Astrocyte (in vitro differentiated cells and primary cell): Measurements from ENCODE around the gene SUPT3H. TPM values are rescaled to one million over a fixed set of nuclear protein-coding genes. Genes with fewer than 3 reads are reported as not detected.

Experiments
- DNase-seq: peaks from one replicate; pipeline ENCODE4 v3.0.0-alpha.2; 2010; ENCODE audit warnings: low read depth
- FAIRE-seq: peaks from 2 replicates; lab custom pipeline; 2011; peaks lifted over from hg19 to GRCh38; lab: Jason Lieb, UNC
- H2AFZ ChIP-seq: 2 replicates; pipeline ENCODE4 v1.6.0; 2012; ENCODE audit warnings: low read depth, low read length, inconsistent platforms
- H3K27ac ChIP-seq: 2 replicates; pipeline ENCODE4 v1.5.1; 2011; ENCODE audit warnings: low read depth, low read length, inconsistent platforms
- H3K27me3 ChIP-seq: 2 replicates; pipeline ENCODE4 v1.6.0; 2011; ENCODE audit warnings: low read length, inconsistent platforms; ENCODE audit not compliant: insufficient read depth
- H3K36me3 ChIP-seq: 2 replicates; pipeline ENCODE4 v1.5.1; 2011; ENCODE audit warnings: low read length, inconsistent platforms; ENCODE audit not compliant: insufficient read depth
- H3K4me1 ChIP-seq: 2 replicates; pipeline ENCODE4 v1.5.1; 2011; ENCODE audit warnings: low read length, inconsistent platforms; ENCODE audit not compliant: insufficient read depth
- H3K4me2 ChIP-seq: 2 replicates; pipeline ENCODE4 v1.6.0; 2012; ENCODE audit warnings: low read length, inconsistent platforms
- H3K4me3 ChIP-seq: 2 replicates; pipeline ENCODE4 v1.5.1; 2011; ENCODE audit warnings: low read depth, mild to moderate bottlenecking, low read length, inconsistent platforms; ENCODE audit not compliant: insufficient read depth
- H3K79me2 ChIP-seq: 2 replicates; pipeline ENCODE4 v1.6.0; 2012; ENCODE audit warnings: mild to moderate bottlenecking, low read length, inconsistent platforms; ENCODE audit not compliant: insufficient read depth
- H3K9ac ChIP-seq: 2 replicates; pipeline ENCODE4 v1.6.0; 2012; ENCODE audit warnings: mild to moderate bottlenecking, low read length, inconsistent platforms
- H3K9me3 ChIP-seq: 2 replicates; pipeline ENCODE4 v1.5.1; 2012; ENCODE audit warnings: low read depth, mild to moderate bottlenecking, low read length, inconsistent platforms; ENCODE audit not compliant: insufficient read depth
- H4K20me1 ChIP-seq: 2 replicates; pipeline ENCODE4 v1.6.0; 2012; ENCODE audit warnings: low read length, inconsistent platforms; ENCODE audit not compliant: insufficient read depth
- H3K27ac Mint-ChIP-seq: one replicate; pipeline ENCODE4 v1.8.0; 2021; ENCODE audit warnings: mild to moderate bottlenecking, mixed read lengths; ENCODE audit not compliant: unreplicated experiment
- H3K27me3 Mint-ChIP-seq: one replicate; pipeline ENCODE4 v1.8.0; 2021; ENCODE audit warnings: low read depth, mixed read lengths; ENCODE audit not compliant: unreplicated experiment
- H3K36me3 Mint-ChIP-seq: one replicate; pipeline ENCODE4 v1.8.0; 2021; ENCODE audit warnings: low read depth, mixed read lengths; ENCODE audit not compliant: unreplicated experiment
- H3K4me1 Mint-ChIP-seq: one replicate; pipeline ENCODE4 v1.8.0; 2021; ENCODE audit warnings: low read depth, mixed read lengths; ENCODE audit not compliant: unreplicated experiment
- H3K4me3 Mint-ChIP-seq: one replicate; pipeline ENCODE4 v1.8.0; 2021; ENCODE audit warnings: mild to moderate bottlenecking, moderate library complexity, mixed read lengths; ENCODE audit not compliant: unreplicated experiment
- H3K9me3 Mint-ChIP-seq: one replicate; pipeline ENCODE4 v1.8.0; 2021; ENCODE audit warnings: mild to moderate bottlenecking, mixed read lengths; ENCODE audit not compliant: unreplicated experiment
- CTCF ChIP-seq: IDR thresholded peaks from 2 replicates; pipeline ENCODE4 v1.5.1; 2011; ENCODE audit warnings: low read depth, mild to moderate bottlenecking, inconsistent platforms, low read length, moderate library complexity; ENCODE audit not compliant: insufficient read depth
- EZH2 ChIP-seq: IDR thresholded peaks from 2 replicates; pipeline ENCODE4 v1.6.1; 2012; ENCODE audit warnings: mild to moderate bottlenecking, low read length, inconsistent platforms; ENCODE audit not compliant: insufficient read depth
- total RNA-seq: library from RNA; stranded (reverse); gene quantifications from 2 replicates; pipeline ENCODE4 v1.2.1, GENCODE V29; 2021

The SUPT3H gene
- total RNA-seq, 1 donor from 2014 or later: 12.4 TPM

GRCh38 chr6:45175272-45175671 is 202.5 kb downstream of the SUPT3H start:
- no peaks in the 10 kb centered on the region for H3K36me3 ChIP-seq
- DNase-seq (no peak), FAIRE-seq (no peak)
- no peaks in the 10 kb centered on the region for H3K36me3 Mint-ChIP-seq
- H3K4me1 Mint-ChIP-seq: peaks cover under 1% of the 10 kb centered on the region
- no peak overlapping the region for H3K9ac ChIP-seq
- H3K9me3 ChIP-seq: no peaks in the 10 kb centered on the region
- no peaks in the 10 kb centered on the region for H3K4me1 ChIP-seq
- no peaks in the 10 kb centered on the region for H3K27me3 ChIP-seq
- TF ChIP-seq EZH2 (no peak), CTCF (no peak)
- H3K4me3 Mint-ChIP-seq: no peak overlapping the region
- no peak overlapping the region for H3K4me3 ChIP-seq
- H3K9me3 Mint-ChIP-seq: peaks cover 2% of the 10 kb centered on the region
- H3K4me2 ChIP-seq: no peak overlapping the region
- H3K27ac ChIP-seq: no peak overlapping the region
- H3K27me3 Mint-ChIP-seq: no peaks in the 10 kb centered on the region
- no peak overlapping the region for H3K27ac Mint-ChIP-seq
- H2AFZ ChIP-seq: no peak overlapping the region
- H4K20me1 ChIP-seq: no peaks in the 10 kb centered on the region
- no peaks in the 10 kb centered on the region for H3K79me2 ChIP-seq

DNA sequence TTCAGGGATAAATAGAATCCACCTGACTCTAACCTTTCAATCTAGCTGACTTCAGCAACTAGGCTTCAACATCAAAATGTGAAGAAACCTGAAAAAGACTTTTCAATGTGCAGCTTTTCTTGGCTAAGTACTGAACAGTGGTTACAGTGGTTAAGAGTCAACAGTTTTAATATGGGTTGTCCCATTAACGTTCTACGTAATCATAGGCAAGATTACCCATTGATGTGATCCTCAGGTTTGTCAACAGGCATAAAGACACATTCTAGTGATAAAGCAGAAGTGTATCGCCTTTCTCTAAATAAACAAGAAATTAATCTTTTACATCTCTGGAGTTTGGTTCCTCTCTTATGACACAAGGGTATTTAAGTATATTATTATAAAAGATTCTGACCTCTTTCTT is 203.7 kb downstream of the SUPT3H start:
- Histone ChIP-seq H3K79me2 (no peaks in the 10 kb centered on the region), H3K9me3 (no peaks in the 10 kb centered on the region), H2AFZ (no peak overlapping the region), H3K36me3 (no peaks in the 10 kb centered on the region), H3K4me3 (no peak overlapping the region), H3K27me3 (no peaks in the 10 kb centered on the region), H3K27ac (no peak overlapping the region), H3K4me2 (no peak overlapping the region), H4K20me1 (no peaks in the 10 kb centered on the region), H3K9ac (no peak overlapping the region), H3K4me1 (no peaks in the 10 kb centered on the region)
- TF ChIP-seq CTCF: no peak
- no peak for TF ChIP-seq EZH2
- H3K9me3 Mint-ChIP-seq: no peaks in the 10 kb centered on the region
- DNase-seq: no peak
- no peak for FAIRE-seq
- H3K4me3 Mint-ChIP-seq: no peak overlapping the region
- H3K27me3 Mint-ChIP-seq: no peaks in the 10 kb centered on the region
- H3K27ac Mint-ChIP-seq: no peak overlapping the region
- peaks cover 5% of the 10 kb centered on the region for H3K4me1 Mint-ChIP-seq
- no peaks in the 10 kb centered on the region for H3K36me3 Mint-ChIP-seq

- TF ChIP-seq CTCF: no peak
- no peak for TF ChIP-seq EZH2
- Histone ChIP-seq H4K20me1 (no peaks in the 10 kb centered on the region), H3K4me1 (no peaks in the 10 kb centered on the region), H3K79me2 (no peaks in the 10 kb centered on the region), H3K4me2 (no peak overlapping the region), H3K9me3 (no peaks in the 10 kb centered on the region), H3K36me3 (no peaks in the 10 kb centered on the region), H3K4me3 (no peak overlapping the region), H2AFZ (no peak overlapping the region), H3K27ac (no peak overlapping the region), H3K27me3 (no peaks in the 10 kb centered on the region), H3K9ac (no peak overlapping the region)
- Mint-ChIP-seq H3K9me3 (no peaks in the 10 kb centered on the region), H3K27me3 (no peaks in the 10 kb centered on the region), H3K4me1 (peaks cover 5% of the 10 kb centered on the region), H3K27ac (no peak overlapping the region), H3K4me3 (no peak overlapping the region), H3K36me3 (no peaks in the 10 kb centered on the region)
- DNase-seq (no peak), FAIRE-seq (peak; percentile 5)
Measured at GRCh38 chr6:45171380-45171779, 206.4 kb downstream of the SUPT3H start.
